Measurements from ENCODE around the gene BNC2.

BNC2 gene

GRCh38 chr9:16815079-16815478 lies 55.4 kb downstream of the BNC2 start:
- H3K27me3 ChIP-seq (ENCODE audit: insufficient read depth, low read length): no peaks in the 10 kb centered on the region
- no peak overlapping the region for H3K4me3 ChIP-seq (ENCODE audit: low read length)
- H3K9me3 ChIP-seq (ENCODE audit: insufficient read depth, low read depth, low read length): no peaks in the 10 kb centered on the region
- WGBS: 90% methylated on average over 2 of the region's 2 CpGs
- peaks cover 41% of the 10 kb centered on the region for H3K4me1 ChIP-seq (ENCODE audit: insufficient read depth, low read length)
- no peak overlapping the region for H3K27ac ChIP-seq (ENCODE audit: low read depth, low read length)
- H3K36me3 ChIP-seq (ENCODE audit: insufficient read depth, low read length): no peaks in the 10 kb centered on the region
- H3K9ac ChIP-seq (ENCODE audit: low read depth, low read length): no peak overlapping the region

- H3K9ac ChIP-seq (ENCODE audit: low read depth, low read length): no peak overlapping the region
- whole genome bisulfite sequencing: 90% methylated on average over 4 of the region's 4 CpGs
These were observed 56.6 kb downstream of the BNC2 start for GRCh38 chr9:16813838-16814237.

GRCh38 chr9:16811987-16812685 lies 58.3 kb downstream of the BNC2 start:
- Histone ChIP-seq H3K9ac (ENCODE audit: low read depth, low read length) (no peak overlapping the region), H3K4me3 (ENCODE audit: low read length) (no peak overlapping the region), H3K27ac (ENCODE audit: low read depth, low read length) (peak overlapping the region; percentile 94; the same call in 1 of the 2 replicates), H3K36me3 (ENCODE audit: insufficient read depth, low read length) (no peaks in the 10 kb centered on the region), H3K4me1 (ENCODE audit: insufficient read depth, low read length) (peaks cover 58% of the 10 kb centered on the region), H3K9me3 (ENCODE audit: insufficient read depth, low read depth, low read length) (no peaks in the 10 kb centered on the region), H3K27me3 (ENCODE audit: insufficient read depth, low read length) (no peaks in the 10 kb centered on the region)
- WGBS: 78% methylated on average over 5 of the region's 5 CpGs

More at GRCh38 chr9:16813838-16814237, 56.6 kb downstream of the BNC2 start:
- no peaks in the 10 kb centered on the region for H3K36me3 ChIP-seq (ENCODE audit: insufficient read depth, low read length)
- H3K9me3 ChIP-seq (ENCODE audit: insufficient read depth, low read depth, low read length): no peaks in the 10 kb centered on the region
- no peak overlapping the region for H3K27ac ChIP-seq (ENCODE audit: low read depth, low read length)
- H3K4me1 ChIP-seq (ENCODE audit: insufficient read depth, low read length): peaks cover 50% of the 10 kb centered on the region
- no peak overlapping the region for H3K4me3 ChIP-seq (ENCODE audit: low read length)
- no peaks in the 10 kb centered on the region for H3K27me3 ChIP-seq (ENCODE audit: insufficient read depth, low read length)

GRCh38 chr9:16809912-16810610 lies 60.4 kb downstream of the BNC2 start:
- H3K27ac ChIP-seq (ENCODE audit: low read depth, low read length): peak overlapping the region; percentile 94
- H3K9me3 ChIP-seq (ENCODE audit: insufficient read depth, low read depth, low read length): no peaks in the 10 kb centered on the region
- peak overlapping the region; percentile 52; the same call in 1 of the 2 replicates for H3K9ac ChIP-seq (ENCODE audit: low read depth, low read length)
- WGBS: 3% methylated on average over 4 of the region's 4 CpGs
- peaks cover 52% of the 10 kb centered on the region for H3K4me1 ChIP-seq (ENCODE audit: insufficient read depth, low read length)
- no peak overlapping the region for H3K4me3 ChIP-seq (ENCODE audit: low read length)
- no peaks in the 10 kb centered on the region for H3K27me3 ChIP-seq (ENCODE audit: insufficient read depth, low read length)
- no peaks in the 10 kb centered on the region for H3K36me3 ChIP-seq (ENCODE audit: insufficient read depth, low read length)

GRCh38 chr9:16806674-16807073 lies 63.8 kb downstream of the BNC2 start:
- Histone ChIP-seq H3K36me3 (ENCODE audit: insufficient read depth, low read length) (no peaks in the 10 kb centered on the region), H3K27me3 (ENCODE audit: insufficient read depth, low read length) (no peaks in the 10 kb centered on the region), H3K4me1 (ENCODE audit: insufficient read depth, low read length) (peaks cover 72% of the 10 kb centered on the region), H3K4me3 (ENCODE audit: low read length) (no peak overlapping the region), H3K27ac (ENCODE audit: low read depth, low read length) (0 out of 2 replicates have a peak overlapping the region, but pooled peaks have one; percentile 22), H3K9ac (ENCODE audit: low read depth, low read length) (no peak overlapping the region), H3K9me3 (ENCODE audit: insufficient read depth, low read depth, low read length) (no peaks in the 10 kb centered on the region)

- Histone ChIP-seq H3K4me1 (ENCODE audit: insufficient read depth, low read length) (peaks cover 59% of the 10 kb centered on the region), H3K4me3 (ENCODE audit: low read length) (no peak overlapping the region), H3K36me3 (ENCODE audit: insufficient read depth, low read length) (no peaks in the 10 kb centered on the region), H3K9me3 (ENCODE audit: insufficient read depth, low read depth, low read length) (no peaks in the 10 kb centered on the region), H3K9ac (ENCODE audit: low read depth, low read length) (no peak overlapping the region), H3K27ac (ENCODE audit: low read depth, low read length) (no peak overlapping the region), H3K27me3 (ENCODE audit: insufficient read depth, low read length) (no peaks in the 10 kb centered on the region)
- 58% methylated on average over 8 of the region's 8 CpGs for WGBS
These were observed 66.8 kb downstream of the BNC2 start for GRCh38 chr9:16803648-16804047.

- H3K9me3 ChIP-seq (ENCODE audit: insufficient read depth, low read depth, low read length): no peaks in the 10 kb centered on the region
- peaks cover 58% of the 10 kb centered on the region for H3K4me1 ChIP-seq (ENCODE audit: insufficient read depth, low read length)
- no peak overlapping the region for H3K4me3 ChIP-seq (ENCODE audit: low read length)
- no peaks in the 10 kb centered on the region for H3K36me3 ChIP-seq (ENCODE audit: insufficient read depth, low read length)
- no peaks in the 10 kb centered on the region for H3K27me3 ChIP-seq (ENCODE audit: insufficient read depth, low read length)
- WGBS: 90% methylated on average over 10 of the region's 10 CpGs
- no peak overlapping the region for H3K9ac ChIP-seq (ENCODE audit: low read depth, low read length)
- 0 out of 2 replicates have a peak overlapping the region, but pooled peaks have one; percentile 13 for H3K27ac ChIP-seq (ENCODE audit: low read depth, low read length)
These were observed 68.5 kb downstream of the BNC2 start for GRCh38 chr9:16801871-16802466.

- 56% methylated on average over 4 of the region's 5 CpGs for WGBS
- H3K27me3 ChIP-seq (ENCODE audit: insufficient read depth, low read length): no peaks in the 10 kb centered on the region
- H3K9ac ChIP-seq (ENCODE audit: low read depth, low read length): no peak overlapping the region
- H3K27ac ChIP-seq (ENCODE audit: low read depth, low read length): no peak overlapping the region
- H3K36me3 ChIP-seq (ENCODE audit: insufficient read depth, low read length): no peaks in the 10 kb centered on the region
- H3K4me3 ChIP-seq (ENCODE audit: low read length): no peak overlapping the region
- H3K9me3 ChIP-seq (ENCODE audit: insufficient read depth, low read depth, low read length): no peaks in the 10 kb centered on the region
- peaks cover 49% of the 10 kb centered on the region for H3K4me1 ChIP-seq (ENCODE audit: insufficient read depth, low read length)
These were observed 74.1 kb downstream of the BNC2 start for GRCh38 chr9:16796304-16796825.

GRCh38 chr9:16794871-16795639 lies 75.4 kb downstream of the BNC2 start:
- Histone ChIP-seq H3K9me3 (ENCODE audit: insufficient read depth, low read depth, low read length) (no peaks in the 10 kb centered on the region), H3K9ac (ENCODE audit: low read depth, low read length) (no peak overlapping the region), H3K27me3 (ENCODE audit: insufficient read depth, low read length) (no peaks in the 10 kb centered on the region), H3K4me3 (ENCODE audit: low read length) (no peak overlapping the region), H3K27ac (ENCODE audit: low read depth, low read length) (no peak overlapping the region), H3K36me3 (ENCODE audit: insufficient read depth, low read length) (no peaks in the 10 kb centered on the region), H3K4me1 (ENCODE audit: insufficient read depth, low read length) (peaks cover 45% of the 10 kb centered on the region)
- WGBS: 79% methylated on average over 9 of the region's 9 CpGs

- 97% methylated on average over 3 of the region's 4 CpGs for WGBS
- H3K27me3 ChIP-seq (ENCODE audit: insufficient read depth, low read length): no peaks in the 10 kb centered on the region
- H3K4me3 ChIP-seq (ENCODE audit: low read length): no peak overlapping the region
- peaks cover 45% of the 10 kb centered on the region for H3K4me1 ChIP-seq (ENCODE audit: insufficient read depth, low read length)
- no peak overlapping the region for H3K27ac ChIP-seq (ENCODE audit: low read depth, low read length)
- H3K9me3 ChIP-seq (ENCODE audit: insufficient read depth, low read depth, low read length): no peaks in the 10 kb centered on the region
- no peak overlapping the region for H3K9ac ChIP-seq (ENCODE audit: low read depth, low read length)
- no peaks in the 10 kb centered on the region for H3K36me3 ChIP-seq (ENCODE audit: insufficient read depth, low read length)
These were observed 76.4 kb downstream of the BNC2 start for GRCh38 chr9:16794103-16794502.

Data from HUES64 (cell line).